ENCODE measurements around the gene SLAIN2.
"Not testable (repeated sequence)": the region's sequence is repeated elsewhere in the genome, so short reads cannot be mapped to it uniquely, and the experiment has no call there.

Gene SLAIN2

GRCh38 chr4:48340965-48341775, at the start of gene SLAIN2:
Gene SLAIN2 (plus strand): TSS chr4:48341529. CDS start chr4:48341740, 211 bp downstream.
- peak; percentile 97 for DNase-seq

- not testable (repeated sequence) for DNase-seq
These were observed 49.0 kb upstream of the SLAIN2 start for GRCh38 chr4:48292218-48292790.

- DNase-seq, result no peak
These were observed 46.2 kb upstream of the SLAIN2 start for GRCh38 chr4:48295116-48295515.

GRCh38 chr4:48296365-48296764, 45.0 kb upstream of the SLAIN2 start:
- DNase-seq, result no peak

- DNase-seq, result no peak
These were observed 44.0 kb upstream of the SLAIN2 start for GRCh38 chr4:48297256-48297846.

GRCh38 chr4:48299560-48299959, 41.8 kb upstream of the SLAIN2 start:
- DNase-seq, result no peak

GRCh38 chr4:48300004-48300403, 41.3 kb upstream of the SLAIN2 start:
- no peak for DNase-seq

- no peak for DNase-seq
These were observed 35.8 kb upstream of the SLAIN2 start for GRCh38 chr4:48305508-48305907.

GRCh38 chr4:48307528-48307927, 33.8 kb upstream of the SLAIN2 start:
- DNase-seq, result no peak

- no peak for DNase-seq
These were observed 32.4 kb upstream of the SLAIN2 start for GRCh38 chr4:48308901-48309300.

GRCh38 chr4:48311896-48312295, 29.4 kb upstream of the SLAIN2 start:
- no peak for DNase-seq

GRCh38 chr4:48314746-48315145, 26.6 kb upstream of the SLAIN2 start:
- DNase-seq, result not testable (repeated sequence)

- peak; percentile 1 for DNase-seq
These were observed 25.4 kb upstream of the SLAIN2 start for GRCh38 chr4:48315728-48316630.

GRCh38 chr4:48321312-48321711, 20.0 kb upstream of the SLAIN2 start:
- no peak for DNase-seq

- no peak for DNase-seq
These were observed 19.3 kb upstream of the SLAIN2 start for GRCh38 chr4:48322063-48322462.

- no peak for DNase-seq
These were observed 17.0 kb upstream of the SLAIN2 start for GRCh38 chr4:48324281-48324680.

GRCh38 chr4:48329193-48329592, 12.1 kb upstream of the SLAIN2 start:
- no peak for DNase-seq

GRCh38 chr4:48329976-48330375, 11.4 kb upstream of the SLAIN2 start:
- DNase-seq, result no peak

GRCh38 chr4:48331577-48332330, 9.6 kb upstream of the SLAIN2 start:
- DNase-seq, result no peak

GRCh38 chr4:48332661-48333060, 8.7 kb upstream of the SLAIN2 start:
- no peak for DNase-seq

- no peak for DNase-seq
These were observed 7.7 kb upstream of the SLAIN2 start for GRCh38 chr4:48333587-48333986.

- no peak for DNase-seq
These were observed 7.1 kb upstream of the SLAIN2 start for GRCh38 chr4:48334236-48334635.
